GM18526 (cell line): ENCODE data around the gene LCN12.

Source experiments
- POLR2A ChIP-seq: IDR thresholded peaks from 3 replicates; pipeline ENCODE4 v1.6.1; 2011; ENCODE audit not compliant: insufficient read length; ENCODE audit errors: extremely low read depth

Gene LCN12

GRCh38 chr9:136951541-136952320 lies at the start of gene LCN12:
Gene LCN12 (plus strand): TSS chr9:136952273. CDS start chr9:136952328, 55 bp downstream.
- no peak for TF ChIP-seq POLR2A

- no peak for TF ChIP-seq POLR2A
Measured at GRCh38 chr9:136903041-136903554, 49.0 kb upstream of the LCN12 start.

GRCh38 chr9:136906266-136906665 lies 45.8 kb upstream of the LCN12 start:
- no peak for TF ChIP-seq POLR2A

GRCh38 chr9:136907011-136907914 lies 44.8 kb upstream of the LCN12 start:
- no peak for TF ChIP-seq POLR2A

- TF ChIP-seq POLR2A, result no peak
Measured at GRCh38 chr9:136910197-136910900, 41.7 kb upstream of the LCN12 start.

- TF ChIP-seq POLR2A, result no peak
Measured at GRCh38 chr9:136910901-136911245, 41.2 kb upstream of the LCN12 start.

GRCh38 chr9:136913701-136914438 lies 38.2 kb upstream of the LCN12 start:
- TF ChIP-seq POLR2A, result no peak

- TF ChIP-seq POLR2A, result no peak
Measured at GRCh38 chr9:136915632-136916329, 36.3 kb upstream of the LCN12 start.

- no peak for TF ChIP-seq POLR2A
Measured at GRCh38 chr9:136916330-136917184, 35.5 kb upstream of the LCN12 start.

GRCh38 chr9:136917902-136918301 lies 34.2 kb upstream of the LCN12 start:
- no peak for TF ChIP-seq POLR2A

GRCh38 chr9:136920069-136920468 lies 32.0 kb upstream of the LCN12 start:
- no peak for TF ChIP-seq POLR2A

- no peak for TF ChIP-seq POLR2A
Measured at GRCh38 chr9:136920734-136921231, 31.3 kb upstream of the LCN12 start.

- TF ChIP-seq POLR2A, result no peak
Measured at GRCh38 chr9:136921307-136921706, 30.8 kb upstream of the LCN12 start.
